Omental fat pad (tissue), 4 donors: ENCODE results near the gene ARFGAP1. TPM values are rescaled to one million over a fixed set of nuclear protein-coding genes. Genes with fewer than 3 reads are reported as not detected.
"Not testable (repeated sequence)": the region's sequence is repeated elsewhere in the genome, so short reads cannot be mapped to it uniquely, and the experiment has no call there.

Experiments
- ATAC-seq: fragments of 150-250 bp; one replicate; pipeline ENCODE4 v1.9.1; 2016; ENCODE audit warnings: mild to moderate bottlenecking, moderate library complexity; ENCODE audit not compliant: low FRiP score
- DNase-seq: peaks from one replicate; pipeline ENCODE4 v3.0.0-alpha.2; 2019; ENCODE audit warnings: low spot score
- CTCF ChIP-seq, 3 donors: fragments of 450-650 bp; IDR thresholded peaks; one replicate each; pipeline ENCODE4 v1.5.1; 2016 to 2017; ENCODE audit warnings: antibody characterized with exemption in 3 of 3, mild to moderate bottlenecking in 3 of 3, moderate library complexity in 2 of 3
- total RNA-seq, 4 donors: library from RNA; depleted of rRNA; stranded (reverse); fragments of >200 nt; gene quantifications; one replicate each; pipeline ENCODE4 v1.1.0, GENCODE V29; 2016

ARFGAP1 gene
- total RNA-seq, 4 donors from 2014 or later: 29.2 to 59.7 (median 41.3) TPM

DNA sequence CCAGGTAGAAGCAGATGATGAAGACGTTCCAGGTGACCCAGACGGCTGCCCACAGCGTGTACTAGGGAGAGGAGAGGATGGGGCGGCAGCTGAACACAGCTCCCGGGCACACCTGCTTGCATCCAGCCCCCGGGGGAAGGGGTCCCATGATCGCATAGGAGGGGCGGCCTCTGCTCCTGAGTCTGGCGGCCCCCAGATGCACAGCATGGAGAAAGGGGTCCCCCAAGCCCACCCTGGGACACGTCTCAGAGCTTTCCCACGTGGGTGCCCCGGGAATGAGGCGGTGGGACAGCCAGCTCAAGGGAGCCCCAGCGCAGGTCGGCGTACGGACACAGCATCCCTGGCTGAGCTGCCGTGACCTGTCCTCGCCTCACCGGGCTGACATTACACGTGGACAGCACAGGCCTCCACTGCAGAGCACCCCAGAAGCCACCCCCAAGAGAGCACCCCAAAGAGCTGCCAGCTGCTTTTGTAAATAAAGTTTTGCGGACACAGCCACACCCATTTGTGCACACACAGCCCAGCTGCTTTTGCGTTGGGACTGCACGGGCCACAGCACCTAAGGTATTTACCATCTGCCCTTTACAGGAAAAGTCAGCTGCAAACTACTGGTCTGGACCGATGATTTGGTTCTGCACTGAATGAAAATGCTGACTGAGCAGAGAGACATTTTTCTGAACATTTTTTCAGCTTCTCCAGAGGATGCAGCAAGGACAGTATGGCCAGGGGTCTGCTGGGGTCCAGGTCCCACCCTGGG lies 23.6 kb upstream of the ARFGAP1 start:
- TF ChIP-seq CTCF (IDR thresholded peaks at IDR 0.05): no peak
- ATAC-seq (no peak), DNase-seq (no peak)

DNA sequence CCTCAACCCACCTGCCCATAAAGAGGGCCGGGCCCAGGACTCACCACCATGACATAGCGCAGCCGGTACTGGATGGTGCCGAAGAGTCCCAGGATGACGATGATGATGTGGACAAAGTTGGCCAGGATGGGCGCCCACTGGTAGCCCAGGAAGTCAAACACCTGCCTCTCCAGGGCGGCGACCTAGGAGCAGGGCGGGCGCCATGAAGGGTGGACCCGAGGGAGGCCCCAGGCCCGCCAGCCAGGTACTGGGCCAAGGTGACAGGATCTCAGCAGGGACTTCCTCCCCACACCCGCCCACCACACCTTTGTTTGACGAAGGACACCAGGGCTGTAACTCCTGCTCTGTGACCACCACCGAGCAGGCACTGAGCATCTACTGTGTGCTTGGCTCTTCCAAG lies 22.7 kb upstream of the ARFGAP1 start:
- DNase-seq (no peak), ATAC-seq (no peak)
- no peak for TF ChIP-seq CTCF (IDR thresholded peaks at IDR 0.05)

DNA sequence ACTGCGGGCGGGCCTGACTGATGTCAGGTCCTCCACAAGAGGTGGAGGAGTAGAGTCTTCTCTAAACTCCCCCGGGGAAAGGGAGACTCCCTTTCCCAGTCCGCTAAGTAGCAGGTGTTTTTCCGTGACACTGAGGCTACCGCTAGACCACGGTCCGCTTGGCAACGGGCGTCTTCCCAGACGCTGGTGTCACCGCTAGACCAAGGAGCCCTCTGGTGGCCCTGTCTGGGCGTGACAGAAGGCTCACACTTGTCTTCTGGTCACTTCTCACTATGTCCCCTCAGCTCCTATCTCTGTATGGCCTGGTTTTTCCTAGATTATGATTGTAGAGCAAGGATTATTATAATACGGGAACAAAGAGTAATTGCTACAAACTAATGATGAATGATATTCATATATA lies 21.3 kb upstream of the ARFGAP1 start:
- DNase-seq, ATAC-seq: not testable (repeated sequence)

GRCh38 chr20:63252284-63252711 lies 20.3 kb upstream of the ARFGAP1 start:
- TF ChIP-seq CTCF (IDR thresholded peaks at IDR 0.05): no peak
- DNase-seq (no peak), ATAC-seq (no peak)

- no peak for TF ChIP-seq CTCF (IDR thresholded peaks at IDR 0.05)
- no peak for ATAC-seq
- no peak for DNase-seq
Measured at GRCh38 chr20:63253065-63253437, 19.6 kb upstream of the ARFGAP1 start.

GRCh38 chr20:63253438-63254231 lies 19.0 kb upstream of the ARFGAP1 start:
- ATAC-seq: no peak
- no peak for TF ChIP-seq CTCF (IDR thresholded peaks at IDR 0.05)
- no peak for DNase-seq

DNA sequence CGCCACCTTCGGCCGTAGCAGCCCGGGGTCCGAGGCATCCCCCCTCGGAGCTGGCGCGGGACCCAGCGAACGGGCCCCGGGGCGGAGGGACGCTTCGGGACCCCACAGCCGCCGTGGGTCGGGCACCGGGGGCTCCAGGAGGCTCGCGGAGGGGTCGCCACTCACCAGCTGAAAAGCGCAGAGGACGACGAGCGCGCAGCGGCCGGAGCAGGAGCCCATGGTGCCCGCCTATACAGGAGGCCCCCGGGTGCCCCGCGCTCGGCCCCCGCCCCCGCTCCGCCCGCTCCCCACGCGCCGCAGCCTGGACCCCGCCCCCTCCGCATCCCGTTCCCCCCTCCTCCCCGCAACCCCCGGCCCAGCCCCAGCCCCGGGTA lies 18.4 kb upstream of the ARFGAP1 start, which contains the start of gene NKAIN4:
TSS of gene NKAIN4 (minus strand) at position 232 of the 374 bp plus-strand sequence. CDS start at position 219, 13 bp downstream.
- DNase-seq (no peak), ATAC-seq (no peak)
- TF ChIP-seq CTCF (IDR thresholded peaks at IDR 0.05): no peak
